K562 (cell line): ENCODE measurements around the gene TBC1D10A.

Experiments
- ADNP ChIP-seq: fragments of 200-800 bp; sonication (Bioruptor generic); IDR thresholded peaks from 2 replicates; pipeline ENCODE4 v1.6.1; 2016; ENCODE audit warnings: missing genetic modification characterization, missing compliant biosample characterization
- BRD9 ChIP-seq: fragments of 450-650 bp; IDR thresholded peaks from 2 replicates; pipeline ENCODE4 v1.6.1; 2018; ENCODE audit warnings: low read depth; ENCODE audit not compliant: partially characterized antibody
- FOXM1 ChIP-seq, 2 experiments: fragments of 450-650 bp in 1 of 2; sonication (generic) in 1 of 2; formaldehyde crosslinking in 1 of 2; IDR thresholded peaks; 2 replicates each; pipeline versions ENCODE4 v1.6.1 to v1.9.0; 2017 to 2022; ENCODE audit warnings: low read depth in 2 of 2, mild to moderate bottlenecking in 2 of 2, missing genetic modification reagents in 1 of 2, moderate library complexity in 1 of 2
- GABPA ChIP-seq: fragments of 200-800 bp; sonication (Bioruptor generic); conservative IDR thresholded peaks from 2 replicates; pipeline ENCODE4 v1.6.1; 2016; ENCODE audit warnings: low read depth, missing genetic modification characterization, missing compliant biosample characterization
- GTF2F1 ChIP-seq: IDR thresholded peaks from 2 replicates; pipeline ENCODE4 v1.6.1; 2011; ENCODE audit warnings: low read depth, low read length, improper control_type of control experiment
- RNF2 ChIP-seq: sonication (generic); IDR thresholded peaks from 2 replicates; pipeline ENCODE4 v1.6.1; 2016
- TEAD4 ChIP-seq, 2 experiments: sonication (generic) in 1 of 2; formaldehyde crosslinking in 1 of 2; IDR thresholded peaks; 2 replicates each; pipeline versions ENCODE4 v1.6.1 to v1.8.0; 2012 to 2022; ENCODE audit warnings: borderline replicate concordance in 1 of 2, inconsistent platforms in 1 of 2, low read length in 1 of 2, mild to moderate bottlenecking in 1 of 2, missing genetic modification reagents in 1 of 2
- TFAP4 ChIP-seq: sonication (generic); formaldehyde crosslinking; IDR thresholded peaks from 2 replicates; pipeline ENCODE4 v1.8.0; 2022; ENCODE audit warnings: missing genetic modification reagents, mild to moderate bottlenecking, moderate library complexity, borderline replicate concordance
- ZFP91 ChIP-seq: sonication (generic); formaldehyde crosslinking; IDR thresholded peaks from 2 replicates; pipeline ENCODE4 v1.8.0; 2022; ENCODE audit warnings: mild to moderate bottlenecking, missing genetic modification reagents
- ZNF146 ChIP-seq: IDR thresholded peaks from one replicate; pipeline ENCODE4 v1.6.1; 2018; ENCODE audit warnings: missing compliant biosample characterization; ENCODE audit not compliant: unreplicated experiment
- TF ChIP-seq, protein P1 (sequence below), 3 experiments: IDR thresholded peaks in 2 of 3; conservative IDR thresholded peaks in 1 of 3; 2 replicates each; pipeline ENCODE4 v1.5.1; 2011 to 2012; ENCODE audit warnings: low read length in 3 of 3, mild to moderate bottlenecking in 3 of 3, control low read depth in 2 of 3, improper control_type of control experiment in 1 of 3, inconsistent platforms in 1 of 3, low read depth in 1 of 3, mixed read lengths in 1 of 3, moderate library complexity in 1 of 3; ENCODE audit not compliant: insufficient read depth in 2 of 3
- TF ChIP-seq, protein P2 (sequence below): sonication (generic); formaldehyde crosslinking; IDR thresholded peaks from 2 replicates; pipeline ENCODE4 v1.9.0; 2022; ENCODE audit warnings: mild to moderate bottlenecking, missing genetic modification reagents

- TF ChIP-seq, protein P1, sequence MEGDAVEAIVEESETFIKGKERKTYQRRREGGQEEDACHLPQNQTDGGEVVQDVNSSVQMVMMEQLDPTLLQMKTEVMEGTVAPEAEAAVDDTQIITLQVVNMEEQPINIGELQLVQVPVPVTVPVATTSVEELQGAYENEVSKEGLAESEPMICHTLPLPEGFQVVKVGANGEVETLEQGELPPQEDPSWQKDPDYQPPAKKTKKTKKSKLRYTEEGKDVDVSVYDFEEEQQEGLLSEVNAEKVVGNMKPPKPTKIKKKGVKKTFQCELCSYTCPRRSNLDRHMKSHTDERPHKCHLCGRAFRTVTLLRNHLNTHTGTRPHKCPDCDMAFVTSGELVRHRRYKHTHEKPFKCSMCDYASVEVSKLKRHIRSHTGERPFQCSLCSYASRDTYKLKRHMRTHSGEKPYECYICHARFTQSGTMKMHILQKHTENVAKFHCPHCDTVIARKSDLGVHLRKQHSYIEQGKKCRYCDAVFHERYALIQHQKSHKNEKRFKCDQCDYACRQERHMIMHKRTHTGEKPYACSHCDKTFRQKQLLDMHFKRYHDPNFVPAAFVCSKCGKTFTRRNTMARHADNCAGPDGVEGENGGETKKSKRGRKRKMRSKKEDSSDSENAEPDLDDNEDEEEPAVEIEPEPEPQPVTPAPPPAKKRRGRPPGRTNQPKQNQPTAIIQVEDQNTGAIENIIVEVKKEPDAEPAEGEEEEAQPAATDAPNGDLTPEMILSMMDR (IDR thresholded peaks at IDR 0.05 in 2 of 3, conservative IDR thresholded peaks at IDR 0.05 in 1 of 3; ENCODE audit: insufficient read depth in 2 of 3, low read depth in 1 of 3, low read length in 3 of 3) = no peak
- no peak for TF ChIP-seq RNF2
- no peak for TF ChIP-seq FOXM1 (IDR thresholded peaks at IDR 0.05; ENCODE audit: low read depth)
- TF ChIP-seq FOXM1 (CRISPR knock-in tag; IDR thresholded peaks at IDR 0.05; ENCODE audit: low read depth) = no peak
- no peak for TF ChIP-seq GTF2F1
- TF ChIP-seq ZFP91 = no peak
- no peak for TF ChIP-seq ADNP
- TF ChIP-seq, protein P2, sequence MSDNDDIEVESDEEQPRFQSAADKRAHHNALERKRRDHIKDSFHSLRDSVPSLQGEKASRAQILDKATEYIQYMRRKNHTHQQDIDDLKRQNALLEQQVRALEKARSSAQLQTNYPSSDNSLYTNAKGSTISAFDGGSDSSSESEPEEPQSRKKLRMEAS (CRISPR knock-in tag) = no peak
- no peak for TF ChIP-seq TEAD4 (IDR thresholded peaks at IDR 0.05; ENCODE audit: low read length)
- TF ChIP-seq TEAD4 (CRISPR knock-in tag; IDR thresholded peaks at IDR 0.05; ENCODE audit: borderline replicate concordance) = no peak
- TF ChIP-seq BRD9 = no peak
- TF ChIP-seq TFAP4 (CRISPR knock-in tag) = no peak
- no peak for TF ChIP-seq ZNF146
- no peak for TF ChIP-seq GABPA (tag)
Observed at GRCh38 chr22:30284172-30284571, 42.6 kb downstream of the TBC1D10A start.
